ENCODE measurements around the gene EDEM3. TPM values are rescaled to one million over a fixed set of nuclear protein-coding genes. Genes with fewer than 3 reads are reported as not detected.
A peak's percentile ranks its signal among the peaks of the same experiment; 100 is the strongest.
"Not testable (repeated sequence)": the region's sequence is repeated elsewhere in the genome, so short reads cannot be mapped to it uniquely, and the experiment has no call there.

Gene EDEM3
- polyA plus RNA-seq, 4 donors: 9.7 to 40.6 (median 13.8) TPM

- H3K4me1 ChIP-seq (ENCODE audit: control insufficient read depth in 3 of 3, insufficient read depth in 2 of 3, low read depth in 1 of 3, low read length in 2 of 3): peaks cover 2 to 22% (median 11%) of the 10 kb centered on the region in 3 donors
- H3K4me3 ChIP-seq (ENCODE audit: low read depth in 1 of 3, low read length in 3 of 3): no peak overlapping the region
- H3K27me3 ChIP-seq (ENCODE audit: control insufficient read depth in 3 of 3, insufficient read depth in 3 of 3, low read length in 3 of 3): no peaks in the 10 kb centered on the region
- H3K27ac ChIP-seq (ENCODE audit: low read depth in 1 of 3, low read length in 2 of 3): peak overlapping the region in 1 of 3 donors; percentile 76
- peaks cover 0 to 4% (median 0%) of the 10 kb centered on the region in 3 donors for H3K36me3 ChIP-seq (ENCODE audit: control insufficient read depth in 3 of 3, insufficient read depth in 2 of 3, low read depth in 1 of 3, low read length in 3 of 3)
- no peaks in the 10 kb centered on the region for H3K9me3 ChIP-seq (ENCODE audit: control insufficient read depth in 2 of 2, insufficient read depth in 1 of 2, low read depth in 1 of 2, low read length in 1 of 2)
- DNase-seq: peak; percentile 28 to 82
- WGBS, 3 donors: 30 to 42% (median 31%) methylated on average over 5 of the region's 5 CpGs
- no peak for FAIRE-seq
Observed at GRCh38 chr1:184792450-184792969, 37.9 kb upstream of the EDEM3 start.

GRCh38 chr1:184791550-184791900, 36.9 kb upstream of the EDEM3 start:
- Histone ChIP-seq H3K4me3 (ENCODE audit: low read depth in 1 of 3, low read length in 3 of 3) (no peak overlapping the region), H3K27ac (ENCODE audit: low read depth in 1 of 3, low read length in 2 of 3) (no peak overlapping the region), H3K4me1 (ENCODE audit: control insufficient read depth in 3 of 3, insufficient read depth in 2 of 3, low read depth in 1 of 3, low read length in 2 of 3) (peaks cover 2 to 22% (median 11%) of the 10 kb centered on the region in 3 donors), H3K9me3 (ENCODE audit: control insufficient read depth in 2 of 2, insufficient read depth in 1 of 2, low read depth in 1 of 2, low read length in 1 of 2) (no peaks in the 10 kb centered on the region), H3K27me3 (ENCODE audit: control insufficient read depth in 3 of 3, insufficient read depth in 3 of 3, low read length in 3 of 3) (no peaks in the 10 kb centered on the region), H3K36me3 (ENCODE audit: control insufficient read depth in 3 of 3, insufficient read depth in 2 of 3, low read depth in 1 of 3, low read length in 3 of 3) (peaks cover 0 to 4% (median 0%) of the 10 kb centered on the region in 3 donors)
- 65 to 95% (median 86%) methylated on average over 2 of the region's 2 CpGs for WGBS, 3 donors
- FAIRE-seq (no peak), DNase-seq (no peak)

- WGBS, 3 donors: 89 to 93% (median 93%) methylated on average over 9 of the region's 9 CpGs
- H3K4me3 ChIP-seq (ENCODE audit: low read depth in 1 of 3, low read length in 3 of 3): no peak overlapping the region
- FAIRE-seq (no peak), DNase-seq (no peak)
- no peak overlapping the region for H3K27ac ChIP-seq (ENCODE audit: low read depth in 1 of 3, low read length in 2 of 3)
- peaks cover 0 to 4% (median 0%) of the 10 kb centered on the region in 3 donors for H3K36me3 ChIP-seq (ENCODE audit: control insufficient read depth in 3 of 3, insufficient read depth in 2 of 3, low read depth in 1 of 3, low read length in 3 of 3)
- peaks cover 2 to 22% (median 11%) of the 10 kb centered on the region in 3 donors for H3K4me1 ChIP-seq (ENCODE audit: control insufficient read depth in 3 of 3, insufficient read depth in 2 of 3, low read depth in 1 of 3, low read length in 2 of 3)
- H3K27me3 ChIP-seq (ENCODE audit: control insufficient read depth in 3 of 3, insufficient read depth in 3 of 3, low read length in 3 of 3): no peaks in the 10 kb centered on the region
- no peaks in the 10 kb centered on the region for H3K9me3 ChIP-seq (ENCODE audit: control insufficient read depth in 2 of 2, insufficient read depth in 1 of 2, low read depth in 1 of 2, low read length in 1 of 2)
Observed at GRCh38 chr1:184790642-184791549, 36.2 kb upstream of the EDEM3 start.

GRCh38 chr1:184789884-184790283, 35.2 kb upstream of the EDEM3 start:
- no peak for DNase-seq
- no peaks in the 10 kb centered on the region for H3K36me3 ChIP-seq (ENCODE audit: control insufficient read depth in 3 of 3, insufficient read depth in 2 of 3, low read depth in 1 of 3, low read length in 3 of 3)
- 39 to 49% (median 46%) methylated on average over 2 of the region's 2 CpGs for WGBS, 3 donors
- no peak overlapping the region for H3K27ac ChIP-seq (ENCODE audit: low read depth in 1 of 3, low read length in 2 of 3)
- FAIRE-seq: no peak
- peaks cover 2 to 22% (median 11%) of the 10 kb centered on the region in 3 donors for H3K4me1 ChIP-seq (ENCODE audit: control insufficient read depth in 3 of 3, insufficient read depth in 2 of 3, low read depth in 1 of 3, low read length in 2 of 3)
- no peak overlapping the region for H3K4me3 ChIP-seq (ENCODE audit: low read depth in 1 of 3, low read length in 3 of 3)
- H3K9me3 ChIP-seq (ENCODE audit: control insufficient read depth in 2 of 2, insufficient read depth in 1 of 2, low read depth in 1 of 2, low read length in 1 of 2): no peaks in the 10 kb centered on the region
- no peaks in the 10 kb centered on the region for H3K27me3 ChIP-seq (ENCODE audit: control insufficient read depth in 3 of 3, insufficient read depth in 3 of 3, low read length in 3 of 3)

GRCh38 chr1:184788970-184789369, 34.3 kb upstream of the EDEM3 start:
- Histone ChIP-seq H3K9me3 (ENCODE audit: control insufficient read depth in 2 of 2, insufficient read depth in 1 of 2, low read depth in 1 of 2, low read length in 1 of 2) (peaks cover 0 to 6% of the 10 kb centered on the region in 2 donors), H3K27ac (ENCODE audit: low read depth in 1 of 3, low read length in 2 of 3) (no peak overlapping the region), H3K4me1 (ENCODE audit: control insufficient read depth in 3 of 3, insufficient read depth in 2 of 3, low read depth in 1 of 3, low read length in 2 of 3) (peaks cover 2 to 22% (median 11%) of the 10 kb centered on the region in 3 donors), H3K36me3 (ENCODE audit: control insufficient read depth in 3 of 3, insufficient read depth in 2 of 3, low read depth in 1 of 3, low read length in 3 of 3) (no peaks in the 10 kb centered on the region), H3K4me3 (ENCODE audit: low read depth in 1 of 3, low read length in 3 of 3) (no peak overlapping the region), H3K27me3 (ENCODE audit: control insufficient read depth in 3 of 3, insufficient read depth in 3 of 3, low read length in 3 of 3) (no peaks in the 10 kb centered on the region)
- 90 to 100% (median 94%) methylated on average over 2 of the region's 2 CpGs for WGBS, 3 donors
- FAIRE-seq (no peak), DNase-seq (no peak)

GRCh38 chr1:184785529-184785928, 30.9 kb upstream of the EDEM3 start:
- H3K4me3 ChIP-seq (ENCODE audit: low read depth in 1 of 3, low read length in 3 of 3): no peak overlapping the region
- 98 to 99% (median 98%) methylated on average over 2 of the region's 2 CpGs for WGBS, 3 donors
- no peaks in the 10 kb centered on the region for H3K36me3 ChIP-seq (ENCODE audit: control insufficient read depth in 3 of 3, insufficient read depth in 2 of 3, low read depth in 1 of 3, low read length in 3 of 3)
- DNase-seq: no peak
- no peak for FAIRE-seq
- H3K27me3 ChIP-seq (ENCODE audit: control insufficient read depth in 3 of 3, insufficient read depth in 3 of 3, low read length in 3 of 3): no peaks in the 10 kb centered on the region
- H3K9me3 ChIP-seq (ENCODE audit: control insufficient read depth in 2 of 2, insufficient read depth in 1 of 2, low read depth in 1 of 2, low read length in 1 of 2): peaks cover 0 to 15% of the 10 kb centered on the region in 2 donors
- no peak overlapping the region for H3K27ac ChIP-seq (ENCODE audit: low read depth in 1 of 3, low read length in 2 of 3)
- H3K4me1 ChIP-seq (ENCODE audit: control insufficient read depth in 3 of 3, insufficient read depth in 2 of 3, low read depth in 1 of 3, low read length in 2 of 3): peaks cover 0 to 6% (median 0%) of the 10 kb centered on the region in 3 donors

- not testable (repeated sequence) for FAIRE-seq; H3K27ac ChIP-seq (ENCODE audit: low read depth in 1 of 3, low read length in 2 of 3); H3K36me3 ChIP-seq (ENCODE audit: control insufficient read depth in 3 of 3, insufficient read depth in 2 of 3, low read depth in 1 of 3, low read length in 3 of 3); H3K4me3 ChIP-seq (ENCODE audit: low read depth in 1 of 3, low read length in 3 of 3); H3K4me1 ChIP-seq (ENCODE audit: control insufficient read depth in 3 of 3, insufficient read depth in 2 of 3, low read depth in 1 of 3, low read length in 2 of 3); H3K27me3 ChIP-seq (ENCODE audit: control insufficient read depth in 3 of 3, insufficient read depth in 3 of 3, low read length in 3 of 3); DNase-seq
- 94 to 98% (median 98%) methylated on average over 3 of the region's 3 CpGs for WGBS, 3 donors
- peaks cover 0 to 15% of the 10 kb centered on the region in 2 donors for H3K9me3 ChIP-seq (ENCODE audit: control insufficient read depth in 2 of 2, insufficient read depth in 1 of 2, low read depth in 1 of 2, low read length in 1 of 2)
Observed at GRCh38 chr1:184783723-184784122, 29.1 kb upstream of the EDEM3 start.

GRCh38 chr1:184781941-184782340, 27.3 kb upstream of the EDEM3 start:
- DNase-seq (no peak), FAIRE-seq (no peak)
- H3K27me3 ChIP-seq (ENCODE audit: control insufficient read depth in 3 of 3, insufficient read depth in 3 of 3, low read length in 3 of 3): no peaks in the 10 kb centered on the region
- H3K9me3 ChIP-seq (ENCODE audit: control insufficient read depth in 2 of 2, insufficient read depth in 1 of 2, low read depth in 1 of 2, low read length in 1 of 2): peaks cover 0 to 15% of the 10 kb centered on the region in 2 donors
- WGBS, 3 donors: 84 to 94% (median 88%) methylated on average over 1 of the region's 1 CpG
- no peak overlapping the region for H3K4me3 ChIP-seq (ENCODE audit: low read depth in 1 of 3, low read length in 3 of 3)
- no peaks in the 10 kb centered on the region for H3K4me1 ChIP-seq (ENCODE audit: control insufficient read depth in 3 of 3, insufficient read depth in 2 of 3, low read depth in 1 of 3, low read length in 2 of 3)
- no peak overlapping the region for H3K27ac ChIP-seq (ENCODE audit: low read depth in 1 of 3, low read length in 2 of 3)
- H3K36me3 ChIP-seq (ENCODE audit: control insufficient read depth in 3 of 3, insufficient read depth in 2 of 3, low read depth in 1 of 3, low read length in 3 of 3): no peaks in the 10 kb centered on the region
